Measurements from ENCODE around the gene DENND1A.

DENND1A gene

GRCh38 chr9:123380852-123381705 is 548.8 kb downstream of the DENND1A start:
- WGBS: 90% methylated on average over 27 of the region's 28 CpGs
- Histone ChIP-seq H4K8ac (ENCODE audit: low read length) (no peak overlapping the region), H4K91ac (ENCODE audit: low read length) (no peak overlapping the region), H3K36me3 (ENCODE audit: control insufficient read depth in 1 of 2, insufficient read depth in 2 of 2, low read depth in 1 of 2, low read length in 2 of 2) (peaks cover 0 to 6% of the 10 kb centered on the region in 2 experiments), H3K4me1 (ENCODE audit: control insufficient read depth, insufficient read depth, low read depth, low read length) (peaks cover 25% of the 10 kb centered on the region), H3K4me3 (ENCODE audit: insufficient read depth in 1 of 2, low read depth in 1 of 2, low read length in 2 of 2) (no peak overlapping the region), H3K9me3 (ENCODE audit: control insufficient read depth, low read length) (no peaks in the 10 kb centered on the region), H3K4ac (ENCODE audit: low read depth in 1 of 2, low read length in 2 of 2) (no peak overlapping the region), H2AFZ (ENCODE audit: low read depth, low read length) (no peak overlapping the region), H3K79me1 (replicated peaks; ENCODE audit: low read length, poor library complexity, severe bottlenecking) (no peaks in the 10 kb centered on the region), H3K14ac (ENCODE audit: low read length in 2 of 2) (no peak overlapping the region), H3K4me2 (ENCODE audit: low read length, poor library complexity, severe bottlenecking) (no peak overlapping the region), H3K27me3 (ENCODE audit: control insufficient read depth in 1 of 2, insufficient read depth in 1 of 2, low read length in 2 of 2) (peaks cover 0 to 24% of the 10 kb centered on the region in 2 experiments), H2BK120ac (ENCODE audit: low read depth, low read length) (no peak overlapping the region), H2BK15ac (ENCODE audit: low read depth, poor library complexity, severe bottlenecking) (no peak overlapping the region), H2BK12ac (ENCODE audit: low read length in 2 of 2) (no peak overlapping the region), H3K27ac (ENCODE audit: low read length, poor library complexity, severe bottlenecking) (no peak overlapping the region), H2AK5ac (ENCODE audit: low read length, severe bottlenecking) (no peak overlapping the region), H3K9ac (ENCODE audit: low read length) (no peak overlapping the region), H3K18ac (ENCODE audit: low read depth in 1 of 2, low read length in 2 of 2) (no peak overlapping the region), H2BK5ac (ENCODE audit: low read depth, low read length, poor library complexity, severe bottlenecking) (no peak overlapping the region), H3K23ac (ENCODE audit: low read length in 2 of 2) (no peak overlapping the region)
- DNase-seq: no peak

GRCh38 chr9:123378956-123379660 is 550.8 kb downstream of the DENND1A start:
- no peak for DNase-seq
- WGBS: 93% methylated on average over 30 of the region's 30 CpGs
- no peak overlapping the region for H3K23ac ChIP-seq (ENCODE audit: low read length in 2 of 2)

GRCh38 chr9:123378025-123378424 is 551.9 kb downstream of the DENND1A start:
- Histone ChIP-seq H3K9me3 (ENCODE audit: control insufficient read depth, low read length) (no peaks in the 10 kb centered on the region), H4K91ac (ENCODE audit: low read length) (no peak overlapping the region), H3K79me1 (replicated peaks; ENCODE audit: low read length, poor library complexity, severe bottlenecking) (no peaks in the 10 kb centered on the region)

More at GRCh38 chr9:123378956-123379660, 550.8 kb downstream of the DENND1A start:
- no peak overlapping the region for H4K8ac ChIP-seq (ENCODE audit: low read length)
- no peak overlapping the region for H3K4me2 ChIP-seq (ENCODE audit: low read length, poor library complexity, severe bottlenecking)
- no peak overlapping the region for H2BK15ac ChIP-seq (ENCODE audit: low read depth, poor library complexity, severe bottlenecking)
- no peak overlapping the region for H2AK5ac ChIP-seq (ENCODE audit: low read length, severe bottlenecking)
- peaks cover 0 to 6% of the 10 kb centered on the region in 2 experiments for H3K36me3 ChIP-seq (ENCODE audit: control insufficient read depth in 1 of 2, insufficient read depth in 2 of 2, low read depth in 1 of 2, low read length in 2 of 2)
- peaks cover 0 to 44% of the 10 kb centered on the region in 2 experiments for H3K27me3 ChIP-seq (ENCODE audit: control insufficient read depth in 1 of 2, insufficient read depth in 1 of 2, low read length in 2 of 2)
- no peak overlapping the region for H3K4me3 ChIP-seq (ENCODE audit: insufficient read depth in 1 of 2, low read depth in 1 of 2, low read length in 2 of 2)
- no peak overlapping the region for H3K18ac ChIP-seq (ENCODE audit: low read depth in 1 of 2, low read length in 2 of 2)
- no peak overlapping the region for H3K27ac ChIP-seq (ENCODE audit: low read length, poor library complexity, severe bottlenecking)
- H2BK5ac ChIP-seq (ENCODE audit: low read depth, low read length, poor library complexity, severe bottlenecking): no peak overlapping the region
- H3K9me3 ChIP-seq (ENCODE audit: control insufficient read depth, low read length): no peaks in the 10 kb centered on the region
- no peak overlapping the region for H2AFZ ChIP-seq (ENCODE audit: low read depth, low read length)
- H3K14ac ChIP-seq (ENCODE audit: low read length in 2 of 2): no peak overlapping the region
- H3K4ac ChIP-seq (ENCODE audit: low read depth in 1 of 2, low read length in 2 of 2): no peak overlapping the region
- H3K79me1 ChIP-seq (replicated peaks; ENCODE audit: low read length, poor library complexity, severe bottlenecking): no peaks in the 10 kb centered on the region
- no peak overlapping the region for H4K91ac ChIP-seq (ENCODE audit: low read length)
- H3K9ac ChIP-seq (ENCODE audit: low read length): no peak overlapping the region
- H3K4me1 ChIP-seq (ENCODE audit: control insufficient read depth, insufficient read depth, low read depth, low read length): peaks cover 44% of the 10 kb centered on the region
- no peak overlapping the region for H2BK120ac ChIP-seq (ENCODE audit: low read depth, low read length)
- H2BK12ac ChIP-seq (ENCODE audit: low read length in 2 of 2): no peak overlapping the region

More at GRCh38 chr9:123378025-123378424, 551.9 kb downstream of the DENND1A start:
- no peak overlapping the region for H3K4ac ChIP-seq (ENCODE audit: low read depth in 1 of 2, low read length in 2 of 2)
- H2AFZ ChIP-seq (ENCODE audit: low read depth, low read length): no peak overlapping the region
- H3K23ac ChIP-seq (ENCODE audit: low read length in 2 of 2): no peak overlapping the region
- peak overlapping the region; percentile 9 for H4K8ac ChIP-seq (ENCODE audit: low read length)
- peak overlapping the region; percentile 1 for H2AK5ac ChIP-seq (ENCODE audit: low read length, severe bottlenecking)
- H3K27ac ChIP-seq (ENCODE audit: low read length, poor library complexity, severe bottlenecking): no peak overlapping the region
- H2BK5ac ChIP-seq (ENCODE audit: low read depth, low read length, poor library complexity, severe bottlenecking): no peak overlapping the region
- no peak overlapping the region for H3K9ac ChIP-seq (ENCODE audit: low read length)
- no peak overlapping the region for H2BK15ac ChIP-seq (ENCODE audit: low read depth, poor library complexity, severe bottlenecking)
- no peak overlapping the region for H3K18ac ChIP-seq (ENCODE audit: low read depth in 1 of 2, low read length in 2 of 2)
- H3K4me1 ChIP-seq (ENCODE audit: control insufficient read depth, insufficient read depth, low read depth, low read length): peaks cover 50% of the 10 kb centered on the region
- no peak overlapping the region for H3K4me2 ChIP-seq (ENCODE audit: low read length, poor library complexity, severe bottlenecking)
- H3K14ac ChIP-seq (ENCODE audit: low read length in 2 of 2): no peak overlapping the region
- H2BK12ac ChIP-seq (ENCODE audit: low read length in 2 of 2): no peak overlapping the region
- no peak for DNase-seq
- peaks cover 0 to 50% of the 10 kb centered on the region in 2 experiments for H3K27me3 ChIP-seq (ENCODE audit: control insufficient read depth in 1 of 2, insufficient read depth in 1 of 2, low read length in 2 of 2)
- H3K36me3 ChIP-seq (ENCODE audit: control insufficient read depth in 1 of 2, insufficient read depth in 2 of 2, low read depth in 1 of 2, low read length in 2 of 2): peaks cover 0 to 2% of the 10 kb centered on the region in 2 experiments
- H3K4me3 ChIP-seq (ENCODE audit: insufficient read depth in 1 of 2, low read depth in 1 of 2, low read length in 2 of 2): no peak overlapping the region
- 79% methylated on average over 10 of the region's 10 CpGs for WGBS
- no peak overlapping the region for H2BK120ac ChIP-seq (ENCODE audit: low read depth, low read length)
